Nephron (organoid): ENCODE results near the gene KLHDC7B.
A peak's percentile ranks its signal among the peaks of the same experiment; 100 is the strongest.

Source experiments
- H3K27ac Mint-ChIP-seq, 3 experiments: 2 replicates each; pipeline ENCODE4 v1.8.0; 2020; ENCODE audit warnings: mixed read lengths in 3 of 3, mild to moderate bottlenecking in 2 of 3, moderate library complexity in 1 of 3
- H3K27me3 Mint-ChIP-seq: 2 replicates; pipeline ENCODE4 v1.8.0; 2021; ENCODE audit warnings: low read depth, mild to moderate bottlenecking, moderate library complexity, mixed read lengths
- H3K36me3 Mint-ChIP-seq: 2 replicates; pipeline ENCODE4 v1.8.0; 2020; ENCODE audit warnings: low read depth, mixed read lengths
- H3K4me1 Mint-ChIP-seq: 2 replicates; pipeline ENCODE4 v1.8.0; 2020; ENCODE audit warnings: mixed read lengths
- H3K4me3 Mint-ChIP-seq, 3 experiments: 2 replicates each; pipeline ENCODE4 v1.8.0; 2020; ENCODE audit warnings: mild to moderate bottlenecking in 3 of 3, mixed read lengths in 3 of 3, moderate library complexity in 2 of 3
- H3K9me3 Mint-ChIP-seq: 2 replicates; pipeline ENCODE4 v1.8.0; 2020; ENCODE audit warnings: mixed read lengths
- TF ChIP-seq, protein P1 (sequence below), 3 experiments: fragments of 200-600 bp; sonication (generic); IDR thresholded peaks; one replicate each; pipeline ENCODE4 v1.5.0; 2021; ENCODE audit warnings: antibody characterized with exemption in 3 of 3; ENCODE audit not compliant: unreplicated experiment in 3 of 3

KLHDC7B gene

GRCh38 chr22:50544078-50544745, 1.5 kb upstream of the KLHDC7B start:
- Mint-ChIP-seq H3K9me3 (no peaks in the 10 kb centered on the region), H3K27me3 (peaks cover 16% of the 10 kb centered on the region), H3K4me1 (no peaks in the 10 kb centered on the region), H3K36me3 (no peaks in the 10 kb centered on the region), H3K27ac (no peak overlapping the region), H3K4me3 (peak overlapping the region in 2 of 3 experiments; percentile 16 to 29)
- TF ChIP-seq, protein P1, sequence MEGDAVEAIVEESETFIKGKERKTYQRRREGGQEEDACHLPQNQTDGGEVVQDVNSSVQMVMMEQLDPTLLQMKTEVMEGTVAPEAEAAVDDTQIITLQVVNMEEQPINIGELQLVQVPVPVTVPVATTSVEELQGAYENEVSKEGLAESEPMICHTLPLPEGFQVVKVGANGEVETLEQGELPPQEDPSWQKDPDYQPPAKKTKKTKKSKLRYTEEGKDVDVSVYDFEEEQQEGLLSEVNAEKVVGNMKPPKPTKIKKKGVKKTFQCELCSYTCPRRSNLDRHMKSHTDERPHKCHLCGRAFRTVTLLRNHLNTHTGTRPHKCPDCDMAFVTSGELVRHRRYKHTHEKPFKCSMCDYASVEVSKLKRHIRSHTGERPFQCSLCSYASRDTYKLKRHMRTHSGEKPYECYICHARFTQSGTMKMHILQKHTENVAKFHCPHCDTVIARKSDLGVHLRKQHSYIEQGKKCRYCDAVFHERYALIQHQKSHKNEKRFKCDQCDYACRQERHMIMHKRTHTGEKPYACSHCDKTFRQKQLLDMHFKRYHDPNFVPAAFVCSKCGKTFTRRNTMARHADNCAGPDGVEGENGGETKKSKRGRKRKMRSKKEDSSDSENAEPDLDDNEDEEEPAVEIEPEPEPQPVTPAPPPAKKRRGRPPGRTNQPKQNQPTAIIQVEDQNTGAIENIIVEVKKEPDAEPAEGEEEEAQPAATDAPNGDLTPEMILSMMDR (IDR thresholded peaks at IDR 0.05; ENCODE audit: unreplicated experiment in 3 of 3) = peak; percentile 41 to 62 (median 52)

DNA sequence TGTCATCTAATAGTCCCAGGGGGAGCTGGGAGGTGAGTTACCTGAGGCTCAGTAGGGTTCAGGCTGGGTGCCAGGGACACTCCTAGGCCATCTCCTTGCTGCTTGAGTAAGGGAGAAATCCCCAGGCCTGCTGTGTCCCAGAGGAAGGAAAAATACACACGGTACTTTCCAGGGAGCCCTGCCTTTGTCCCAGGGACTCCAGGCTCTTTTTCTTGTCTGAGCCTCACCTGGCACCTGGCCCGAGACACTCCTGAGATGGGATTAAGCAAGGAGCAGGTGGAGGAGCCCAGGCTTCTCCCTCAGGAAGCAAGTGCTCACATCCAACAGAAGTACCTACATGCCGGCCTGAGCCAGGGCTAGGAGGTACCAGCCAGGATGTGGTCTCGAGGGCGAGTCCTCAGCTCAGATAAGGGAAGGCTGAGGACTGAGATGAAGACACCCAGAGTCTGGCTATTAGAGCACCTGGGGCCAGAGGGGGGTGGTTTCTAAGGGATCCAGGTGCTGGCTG, 899 bp upstream of the KLHDC7B start:
- Mint-ChIP-seq H3K9me3 (no peaks in the 10 kb centered on the region), H3K36me3 (no peaks in the 10 kb centered on the region), H3K27me3 (peaks cover 12% of the 10 kb centered on the region), H3K27ac (no peak overlapping the region), H3K4me1 (no peaks in the 10 kb centered on the region), H3K4me3 (no peak overlapping the region)
- TF ChIP-seq, protein P1 (IDR thresholded peaks at IDR 0.05; ENCODE audit: unreplicated experiment in 3 of 3) = no peak

GRCh38 chr22:50546326-50547262, 895 bp downstream of the KLHDC7B start:
- Mint-ChIP-seq H3K27ac (no peak overlapping the region), H3K4me1 (no peaks in the 10 kb centered on the region), H3K9me3 (no peaks in the 10 kb centered on the region), H3K27me3 (peaks cover 12% of the 10 kb centered on the region), H3K36me3 (no peaks in the 10 kb centered on the region), H3K4me3 (no peak overlapping the region)
- TF ChIP-seq, protein P1 (IDR thresholded peaks at IDR 0.05; ENCODE audit: unreplicated experiment in 3 of 3) = no peak

- Mint-ChIP-seq H3K4me3 (no peak overlapping the region), H3K4me1 (no peaks in the 10 kb centered on the region), H3K36me3 (no peaks in the 10 kb centered on the region), H3K9me3 (no peaks in the 10 kb centered on the region), H3K27ac (no peak overlapping the region), H3K27me3 (peaks cover 6% of the 10 kb centered on the region)
- TF ChIP-seq, protein P1 (IDR thresholded peaks at IDR 0.05; ENCODE audit: unreplicated experiment in 3 of 3) = no peak
Observed at GRCh38 chr22:50547263-50547985, 1.7 kb downstream of the KLHDC7B start.

GRCh38 chr22:50548040-50548920, 2.6 kb downstream of the KLHDC7B start:
- Mint-ChIP-seq H3K36me3 (no peaks in the 10 kb centered on the region), H3K9me3 (no peaks in the 10 kb centered on the region), H3K4me1 (no peaks in the 10 kb centered on the region), H3K27me3 (peaks cover 4% of the 10 kb centered on the region), H3K27ac (no peak overlapping the region), H3K4me3 (no peak overlapping the region)
- TF ChIP-seq, protein P1 (IDR thresholded peaks at IDR 0.05; ENCODE audit: unreplicated experiment in 3 of 3) = no peak
